ENCODE measurements around the gene SUGCT.
"Not testable (repeated sequence)": the region's sequence is repeated elsewhere in the genome, so short reads cannot be mapped to it uniquely, and the experiment has no call there.

DNA sequence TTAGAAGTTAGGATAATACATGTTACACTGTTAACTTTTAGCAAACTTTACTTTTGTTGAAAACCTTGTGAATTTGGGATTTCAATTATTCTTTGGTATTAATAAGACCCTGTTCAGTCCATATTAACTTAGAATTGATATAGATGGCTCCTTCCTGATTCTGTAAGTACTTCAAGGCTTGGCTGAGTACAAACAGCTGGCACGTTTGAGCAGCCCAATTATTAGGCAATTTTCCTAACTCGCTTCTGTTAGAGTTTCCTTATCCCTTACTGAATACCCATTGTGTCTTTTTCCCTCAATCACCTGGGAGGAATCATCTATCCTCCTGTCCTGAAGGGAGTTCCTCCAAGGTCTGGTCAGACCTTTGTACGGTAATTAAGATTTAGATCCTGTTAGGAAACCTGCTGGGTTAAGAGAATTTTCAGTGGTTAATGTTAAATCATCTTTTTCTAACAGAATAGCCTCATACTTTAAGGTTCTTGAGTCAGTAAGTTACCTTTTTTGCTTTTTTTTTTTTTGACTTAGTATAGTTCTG, 10.9 kb downstream of the SUGCT start:
- not testable (repeated sequence) for TF ChIP-seq EP300, POLR2AphosphoS5, POLR2A (IDR thresholded peaks at IDR 0.05)
- TF ChIP-seq, protein P1, sequence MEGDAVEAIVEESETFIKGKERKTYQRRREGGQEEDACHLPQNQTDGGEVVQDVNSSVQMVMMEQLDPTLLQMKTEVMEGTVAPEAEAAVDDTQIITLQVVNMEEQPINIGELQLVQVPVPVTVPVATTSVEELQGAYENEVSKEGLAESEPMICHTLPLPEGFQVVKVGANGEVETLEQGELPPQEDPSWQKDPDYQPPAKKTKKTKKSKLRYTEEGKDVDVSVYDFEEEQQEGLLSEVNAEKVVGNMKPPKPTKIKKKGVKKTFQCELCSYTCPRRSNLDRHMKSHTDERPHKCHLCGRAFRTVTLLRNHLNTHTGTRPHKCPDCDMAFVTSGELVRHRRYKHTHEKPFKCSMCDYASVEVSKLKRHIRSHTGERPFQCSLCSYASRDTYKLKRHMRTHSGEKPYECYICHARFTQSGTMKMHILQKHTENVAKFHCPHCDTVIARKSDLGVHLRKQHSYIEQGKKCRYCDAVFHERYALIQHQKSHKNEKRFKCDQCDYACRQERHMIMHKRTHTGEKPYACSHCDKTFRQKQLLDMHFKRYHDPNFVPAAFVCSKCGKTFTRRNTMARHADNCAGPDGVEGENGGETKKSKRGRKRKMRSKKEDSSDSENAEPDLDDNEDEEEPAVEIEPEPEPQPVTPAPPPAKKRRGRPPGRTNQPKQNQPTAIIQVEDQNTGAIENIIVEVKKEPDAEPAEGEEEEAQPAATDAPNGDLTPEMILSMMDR (IDR thresholded peaks at IDR 0.05) = not testable (repeated sequence)

Data from stomach (tissue), 4 donors.